Raji (cell line): ENCODE measurements around the gene GSTO1.

Experiments used
- POLR2A ChIP-seq: IDR thresholded peaks from 2 replicates; pipeline ENCODE4 v1.6.1; 2011; ENCODE audit warnings: low read depth, low read length, control low read depth; ENCODE audit not compliant: insufficient read depth

GSTO1 gene

DNA sequence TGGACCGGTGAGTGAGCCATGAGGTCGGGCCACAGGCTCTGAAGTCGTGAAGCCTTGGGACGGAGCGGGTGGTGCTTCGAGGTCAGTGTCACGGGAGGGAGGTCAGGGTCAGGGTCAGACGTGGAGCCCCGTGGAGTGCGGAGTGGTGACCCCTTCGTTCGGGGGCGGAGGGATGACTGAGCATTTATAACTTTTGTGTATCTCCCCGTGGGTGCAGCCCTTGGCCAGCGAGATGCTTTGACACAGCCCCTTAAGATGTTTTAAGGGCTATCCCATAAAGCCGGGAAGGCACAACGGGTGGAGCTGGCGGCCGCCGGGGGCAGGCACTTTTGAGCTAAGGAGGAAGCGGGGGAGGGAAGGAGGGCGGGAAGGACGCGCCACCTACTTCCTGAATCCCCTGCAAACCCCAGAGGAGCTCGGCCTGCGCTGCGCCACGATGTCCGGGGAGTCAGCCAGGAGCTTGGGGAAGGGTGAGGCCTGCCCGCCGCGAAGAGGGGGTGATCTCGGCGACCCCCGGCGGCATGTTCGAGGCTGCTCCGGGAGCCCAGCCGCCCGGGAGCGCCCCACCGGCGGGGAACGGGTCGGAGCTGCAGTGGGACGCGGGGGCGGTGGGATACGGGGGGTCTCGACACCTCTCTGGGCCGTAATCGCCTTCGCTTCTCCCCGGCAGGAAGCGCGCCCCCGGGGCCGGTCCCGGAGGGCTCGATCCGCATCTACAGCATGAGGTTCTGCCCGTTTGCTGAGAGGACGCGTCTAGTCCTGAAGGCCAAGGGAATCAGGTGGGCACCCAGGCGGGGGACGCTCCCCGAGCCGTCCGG, at the start of gene GSTO1:
Gene GSTO1, plus strand, starts transcription at position 400 of the 818 bp plus-strand sequence. Its CDS starts 37 bp downstream, at position 437.
- peak; percentile 87 for TF ChIP-seq POLR2A

DNA sequence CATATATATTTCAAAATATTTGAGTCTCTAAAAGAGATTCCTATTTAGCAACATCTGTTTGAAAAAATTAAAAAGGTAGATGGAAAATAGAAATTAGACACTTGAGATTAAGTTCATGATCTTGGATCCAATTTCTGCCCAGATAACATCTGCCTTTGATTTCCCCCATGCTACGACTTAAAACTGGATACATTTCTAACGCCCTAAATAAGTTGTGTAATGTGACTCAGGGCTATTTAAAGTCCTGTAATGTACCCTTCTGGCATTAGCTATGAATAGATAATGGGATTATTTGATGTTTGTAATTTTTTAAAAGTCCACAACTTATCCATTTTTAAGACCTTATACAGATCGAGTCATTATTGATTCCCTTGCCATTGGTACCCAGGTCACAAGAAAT, 46.0 kb upstream of the GSTO1 start:
- TF ChIP-seq POLR2A = no peak

DNA sequence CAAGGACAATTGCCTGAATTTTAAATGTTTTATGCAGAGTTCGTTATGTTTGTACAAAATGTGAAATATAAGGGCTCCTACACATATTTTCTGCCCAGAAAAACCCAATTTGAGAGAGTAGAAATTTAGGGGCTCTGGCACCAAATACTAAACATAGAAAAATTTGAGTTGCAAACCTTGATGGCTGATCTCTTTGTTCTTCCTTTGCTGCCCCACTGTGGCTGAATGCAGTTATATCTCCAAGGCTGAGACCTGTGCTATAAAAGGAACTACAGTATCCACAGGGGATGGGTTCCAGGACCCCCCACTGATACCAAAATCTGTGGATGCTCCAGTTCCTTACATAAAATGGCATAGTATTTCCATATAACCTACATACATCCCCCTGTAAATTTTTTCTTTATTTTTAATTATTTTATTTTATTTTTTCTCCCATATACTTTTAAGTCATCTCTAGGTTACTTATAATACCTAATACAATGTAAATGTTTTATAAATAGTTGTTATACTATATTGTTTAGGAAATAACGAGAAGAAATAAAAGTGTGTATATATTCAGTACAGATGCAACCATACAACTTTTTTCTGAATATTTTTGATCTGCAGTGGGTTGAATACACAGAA, 45.0 kb upstream of the GSTO1 start:
- TF ChIP-seq POLR2A = no peak

DNA sequence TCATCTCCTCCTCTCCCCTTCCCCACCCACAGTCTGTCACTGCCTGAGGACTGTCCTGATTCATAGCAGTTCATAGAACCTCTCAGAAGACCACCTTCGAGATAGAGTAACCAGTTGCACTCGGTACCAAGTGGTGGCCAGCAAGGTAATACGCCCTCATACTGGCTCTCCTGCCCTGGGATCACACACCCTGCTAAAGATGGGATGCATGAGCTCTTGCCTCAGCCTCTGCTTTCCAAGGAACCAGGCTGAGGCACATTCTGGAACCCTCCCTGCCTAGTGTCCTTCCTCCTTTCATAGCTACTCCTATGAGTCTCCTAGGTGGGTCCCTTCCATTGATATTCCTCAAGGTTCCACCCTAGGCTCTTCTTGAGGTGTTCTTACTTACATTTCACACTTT, 38.1 kb upstream of the GSTO1 start:
- no peak for TF ChIP-seq POLR2A

DNA sequence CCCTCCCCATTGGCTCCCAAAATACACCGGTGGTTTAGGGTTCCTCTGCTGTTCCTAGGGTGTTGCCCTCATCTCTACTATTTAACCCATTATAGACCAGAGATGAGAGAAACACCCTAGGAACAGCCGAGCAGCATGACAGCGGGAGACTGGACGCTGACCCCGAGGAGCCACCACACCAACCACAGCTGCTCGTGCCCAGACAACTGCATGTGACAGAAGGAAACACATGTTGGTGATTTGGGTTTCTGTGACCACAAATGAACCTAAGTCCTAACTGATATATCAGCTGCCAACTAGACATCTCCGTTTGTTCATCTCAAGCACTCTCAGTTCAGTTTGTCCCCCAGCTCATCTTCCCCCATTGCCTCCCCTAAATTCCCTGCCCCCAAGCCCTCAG, 35.9 kb upstream of the GSTO1 start:
- TF ChIP-seq POLR2A = no peak

DNA sequence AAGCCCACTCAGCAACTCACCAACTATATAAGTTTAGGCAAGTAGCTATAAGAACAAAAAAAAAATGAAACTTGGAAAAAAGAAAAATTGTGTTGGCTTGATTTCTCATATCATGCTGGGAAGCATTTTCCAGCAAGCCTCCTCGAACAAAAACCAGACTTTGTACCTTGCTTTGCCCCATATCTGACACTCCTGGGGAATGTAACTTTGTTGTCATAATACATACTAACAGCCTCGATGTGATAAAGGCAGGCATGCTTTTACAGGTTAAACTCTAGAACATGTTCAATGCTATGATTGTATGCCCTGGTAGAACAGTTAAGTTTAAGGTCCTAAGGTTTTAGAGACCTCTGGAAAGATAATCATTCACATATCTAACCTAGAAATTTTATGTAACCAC, 34.2 kb upstream of the GSTO1 start:
- TF ChIP-seq POLR2A = no peak

DNA sequence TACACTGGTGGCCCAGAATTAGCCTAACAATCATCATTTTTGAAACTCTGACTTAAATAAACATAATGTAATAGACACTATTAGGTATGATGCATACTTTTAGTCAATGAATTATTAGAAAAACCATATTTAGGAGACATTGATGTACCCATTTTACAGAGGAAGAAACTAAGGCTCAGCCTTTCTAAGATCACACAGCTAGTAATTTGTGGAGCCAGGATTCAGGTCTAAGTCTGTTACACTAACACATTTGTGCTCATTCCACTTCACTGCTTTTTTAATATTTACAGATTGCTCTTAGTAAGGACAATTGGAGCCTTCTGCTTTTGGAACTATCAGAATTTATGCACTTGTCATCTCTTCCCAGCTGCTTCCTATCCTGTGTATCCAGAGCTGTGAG, 31.4 kb upstream of the GSTO1 start:
- no peak for TF ChIP-seq POLR2A

DNA sequence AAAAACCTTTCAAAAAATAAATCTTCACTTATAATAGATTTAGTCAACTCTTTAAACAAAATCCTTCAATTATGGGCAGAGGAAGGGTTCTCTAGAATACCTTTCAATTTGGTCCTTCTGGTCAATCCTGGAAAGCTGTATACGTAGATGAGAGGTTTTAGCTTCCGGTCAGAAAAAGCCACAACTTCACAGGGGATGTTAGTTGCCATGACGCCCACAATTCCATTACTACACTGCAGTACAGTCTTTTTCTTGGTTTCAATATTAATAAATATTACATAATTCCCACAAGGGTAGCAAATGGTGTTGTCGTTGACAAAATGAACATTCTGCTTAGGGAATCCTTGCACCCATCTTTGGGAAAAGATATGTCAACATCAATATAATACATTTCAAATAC, 24.2 kb upstream of the GSTO1 start:
- TF ChIP-seq POLR2A = no peak

DNA sequence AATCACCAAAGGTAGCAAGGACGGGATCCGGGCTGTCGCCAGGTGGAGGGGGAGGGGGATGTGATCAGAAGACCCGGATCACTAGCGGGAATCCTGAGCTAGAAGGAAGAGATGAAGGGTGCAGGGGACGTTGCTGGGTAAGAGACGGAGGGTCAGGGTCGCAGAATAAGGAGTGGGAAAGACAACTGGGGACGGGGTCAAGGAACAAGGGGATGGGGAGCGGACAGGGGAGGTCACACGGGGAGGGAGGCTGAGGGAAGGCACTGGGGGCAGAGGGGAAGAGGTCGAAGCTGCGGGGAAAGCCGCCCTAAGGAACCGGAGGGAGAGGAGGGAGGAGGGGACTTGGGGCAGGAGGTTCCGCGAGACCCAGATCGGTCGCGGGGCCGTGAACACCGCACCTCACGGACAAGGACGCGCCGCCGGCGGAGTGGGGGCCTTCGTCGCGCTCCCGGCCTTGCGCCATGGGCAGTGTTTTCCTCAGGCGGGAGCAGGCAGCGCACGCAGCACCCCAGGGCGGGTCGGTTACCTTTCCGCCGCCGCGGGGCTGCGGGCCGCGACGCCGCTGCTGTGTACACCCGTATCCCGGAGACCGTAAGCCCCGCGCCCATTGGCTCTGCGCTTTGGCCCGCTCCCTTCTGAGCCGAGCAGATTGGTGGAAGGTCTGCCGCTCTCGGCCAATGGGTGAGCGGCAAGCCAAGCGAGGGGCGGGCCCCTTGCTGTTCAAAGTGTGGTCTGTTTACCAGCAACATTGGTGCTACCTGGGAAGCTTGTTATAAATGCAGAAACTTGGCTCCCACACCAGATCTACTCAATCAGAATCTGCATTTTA, 22.7 kb upstream of the GSTO1 start, which contains the start of gene CFAP43:
Gene CFAP43, minus strand, starts transcription at position 581 of the 829 bp plus-strand sequence. Its CDS starts 118 bp downstream, at position 463.
- TF ChIP-seq POLR2A = no peak

DNA sequence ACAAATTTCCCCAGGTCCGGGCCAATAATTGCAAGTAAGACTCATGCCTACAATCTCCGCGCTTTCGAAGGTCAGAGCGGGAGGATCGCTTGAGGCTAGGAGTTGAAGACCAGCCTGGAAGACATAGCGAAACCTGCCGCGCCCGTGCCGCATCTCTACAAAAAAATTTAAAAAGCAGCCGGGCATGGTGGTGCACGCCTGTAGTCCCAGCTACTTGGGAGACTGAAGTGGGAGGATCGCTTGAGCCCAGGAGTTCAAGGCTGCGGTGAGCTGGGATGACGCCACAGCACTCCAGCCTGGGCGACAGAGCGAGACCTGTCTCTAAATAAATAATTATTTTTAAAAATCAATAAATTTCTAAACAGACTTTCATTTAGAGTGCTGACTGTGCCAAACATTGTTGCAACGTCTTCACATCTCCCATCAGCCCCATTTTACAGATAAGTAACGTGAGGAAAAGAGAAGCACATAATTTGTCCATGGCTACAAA, 22.0 kb upstream of the GSTO1 start:
- TF ChIP-seq POLR2A = no peak

DNA sequence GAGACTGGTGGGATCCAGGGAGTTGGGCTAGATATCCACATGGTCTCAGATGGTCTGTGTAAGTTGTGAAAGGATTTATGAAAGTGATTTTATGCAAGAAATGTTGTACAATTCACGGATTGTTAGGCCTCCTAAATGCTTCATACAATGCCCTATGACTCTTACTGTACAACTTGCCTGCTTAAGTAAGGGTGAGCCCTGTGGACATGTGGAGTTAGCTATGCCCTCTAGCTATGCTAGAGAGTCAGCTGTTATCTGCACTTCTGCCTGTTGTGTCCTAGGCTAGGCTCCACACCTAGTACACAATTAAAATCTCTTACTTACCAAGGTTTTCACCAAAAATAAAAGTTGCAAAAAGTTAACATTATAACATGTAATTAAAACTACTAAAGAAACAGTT, 20.9 kb upstream of the GSTO1 start:
- no peak for TF ChIP-seq POLR2A

DNA sequence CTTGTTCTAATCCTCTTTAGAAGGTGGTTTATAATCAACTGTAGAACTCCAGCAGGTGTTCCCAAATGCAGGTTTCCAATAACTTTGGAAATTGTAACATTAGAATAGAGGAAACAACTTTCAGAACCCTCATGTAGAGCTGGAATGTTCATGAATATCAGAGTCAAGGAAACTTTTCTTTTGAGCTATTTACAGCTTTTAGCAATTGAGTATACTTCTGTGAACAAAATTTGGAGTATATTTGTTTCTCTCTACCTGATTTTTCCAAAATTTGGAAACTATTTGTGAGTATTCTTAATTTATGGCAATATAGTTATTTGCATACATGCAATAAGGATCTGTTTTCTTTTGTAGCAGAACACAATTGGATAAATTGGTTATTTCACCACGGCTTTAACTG, 19.8 kb upstream of the GSTO1 start:
- TF ChIP-seq POLR2A = no peak

DNA sequence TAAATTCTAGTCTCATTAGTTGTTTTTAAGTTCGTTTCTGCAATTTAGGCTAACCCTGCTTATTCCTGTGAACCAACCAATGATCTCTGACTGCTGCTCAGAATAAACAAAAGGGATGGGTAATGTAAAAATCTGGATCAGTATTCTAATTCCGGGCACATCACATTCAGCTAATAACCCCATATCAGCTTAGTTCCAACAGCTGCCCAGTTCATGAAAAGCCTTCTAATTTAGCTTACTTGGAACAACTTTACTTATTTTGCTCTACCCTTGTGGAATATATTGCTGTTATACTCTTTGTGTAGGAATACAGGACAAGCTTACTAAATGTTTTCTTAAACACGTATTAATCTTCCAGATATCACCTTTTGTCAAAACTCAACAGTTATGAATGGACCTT, 18.9 kb upstream of the GSTO1 start:
- TF ChIP-seq POLR2A = no peak

DNA sequence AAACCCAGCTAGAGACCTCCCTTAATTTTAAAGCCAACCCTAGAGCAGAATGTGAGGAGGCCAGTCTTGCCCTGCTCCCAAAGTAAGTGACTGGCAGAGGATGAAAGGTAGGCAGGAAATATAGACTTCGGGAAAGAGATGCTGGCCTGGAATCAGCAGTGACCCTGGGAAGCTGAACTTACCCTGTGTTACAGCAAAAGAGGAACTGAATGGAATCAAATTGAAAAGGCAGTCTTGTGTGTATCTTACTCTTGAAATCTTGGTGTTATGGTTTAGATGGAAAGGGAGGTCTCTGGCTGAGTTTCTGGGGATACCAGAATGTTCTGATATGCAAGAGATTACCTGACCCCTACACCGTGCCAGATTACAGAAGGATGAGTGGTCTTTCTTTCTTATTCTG, 14.6 kb upstream of the GSTO1 start:
- TF ChIP-seq POLR2A = no peak

DNA sequence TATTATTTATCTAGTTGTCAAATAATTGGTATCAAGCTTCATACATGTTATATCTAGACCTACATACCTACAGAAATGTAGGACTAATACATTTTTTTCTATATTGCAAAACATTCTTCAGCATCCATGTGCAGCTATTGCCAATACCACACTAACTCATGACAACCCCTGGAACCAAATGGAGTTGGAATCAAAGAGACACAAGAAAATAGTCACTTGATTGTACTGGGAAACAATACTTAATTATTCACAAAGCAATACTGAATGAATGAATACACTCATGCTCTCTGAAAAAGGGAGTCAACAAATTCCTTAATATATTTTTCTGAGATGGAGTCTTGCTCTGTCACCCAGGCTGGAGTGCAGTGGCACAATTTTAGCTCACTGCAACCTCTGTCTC, 12.1 kb upstream of the GSTO1 start:
- no peak for TF ChIP-seq POLR2A
